HepG2 (cell line): Measurements from ENCODE around the gene LST1. TPM values are rescaled to one million over a fixed set of nuclear protein-coding genes. Genes with fewer than 3 reads are reported as not detected.
A peak's percentile ranks its signal among the peaks of the same experiment; 100 is the strongest.

ENCODE experiments used
- ATAC-seq: fragments of 200-7000 bp; cut with Tn5 transposase; 3 replicates; pipeline ENCODE4 v1.9.1; 2020; ENCODE audit warnings: mild to moderate bottlenecking, moderate library complexity
- BruUV-seq: library from RNA; stranded (reverse); fragments of 400-500 nt; replicated peaks from 2 replicates; lab custom pipeline; 2021; lab: Mats Ljungman, UMichigan
- CTCF ChIA-PET: fragments of 300-600 bp; formaldehyde crosslinking; extraction: SDS; loops from one replicate; lab custom pipeline; 2021; ENCODE audit warnings: low total read pairs, inconsistent platforms, low intra/inter-chr PET ratio; lab: Yijun Ruan, JAX
- POLR2A ChIA-PET: fragments of 350-600 bp; sonication (Branson Sonifier 250); formaldehyde crosslinking; loops from one replicate; lab custom pipeline; 2020; ENCODE audit warnings: antibody characterized with exemption, inconsistent platforms; lab: Yijun Ruan, JAX
- DNase-seq: peaks from one replicate; pipeline ENCODE4 v3.0.0-alpha.2; 2015; ENCODE audit warnings: low spot score
- FAIRE-seq: peaks from 3 replicates; lab custom pipeline; 2011; peaks lifted over from hg19 to GRCh38; lab: Jason Lieb, UNC
- H2AFZ ChIP-seq: one replicate; pipeline ENCODE4 v1.6.1; 2011; ENCODE audit warnings: low read length, inconsistent platforms
- H3K27ac ChIP-seq: fragments of 300-600 bp; 3 replicates; pipeline ENCODE4 v1.8.0; 2011; ENCODE audit warnings: mixed run types, mild to moderate bottlenecking, mixed read lengths, low read length, inconsistent platforms; ENCODE audit not compliant: insufficient read depth; ENCODE audit errors: extremely low read length
- H3K27me3 ChIP-seq, 2 experiments: fragments of 200-600 bp in 1 of 2; 2 replicates in 1 of 2; 3 replicates in 1 of 2; pipeline versions ENCODE4 v1.6.0 to v1.8.0; 2011; ENCODE audit warnings: low read length in 2 of 2, mild to moderate bottlenecking in 2 of 2, moderate library complexity in 2 of 2, inconsistent platforms in 1 of 2; ENCODE audit not compliant: insufficient read depth in 2 of 2, control insufficient read depth in 1 of 2
- H3K36me3 ChIP-seq, 2 experiments: fragments of 200-600 bp in 1 of 2; replicated peaks in 1 of 2; 2 replicates in 1 of 2; 3 replicates in 1 of 2; pipeline versions ENCODE4 v1.5.1 to v1.8.0; 2011; ENCODE audit warnings: low read length in 2 of 2, inconsistent platforms in 1 of 2; ENCODE audit not compliant: insufficient read depth in 2 of 2, control insufficient read depth in 1 of 2
- H3K4me1 ChIP-seq: 2 replicates; pipeline ENCODE4 v1.5.1; 2012; ENCODE audit warnings: low read length, inconsistent platforms; ENCODE audit not compliant: insufficient read depth
- H3K4me2 ChIP-seq: 2 replicates; pipeline ENCODE4 v1.6.0; 2011; ENCODE audit warnings: low read depth, low read length, inconsistent platforms
- H3K4me3 ChIP-seq, 3 experiments: fragments of 200-600 bp in 1 of 3; sonication (generic), shearing (Covaris generic) in 1 of 3; replicated peaks in 1 of 3; 2 replicates each; pipeline ENCODE4 v1.5.1; 2011 to 2016; ENCODE audit warnings: low read length in 3 of 3, inconsistent platforms in 2 of 3, low read depth in 2 of 3, mild to moderate bottlenecking in 2 of 3, control low read depth in 1 of 3, mixed read lengths in 1 of 3; ENCODE audit not compliant: insufficient read depth in 1 of 3
- H3K79me2 ChIP-seq: one replicate; pipeline ENCODE4 v1.6.1; 2011; ENCODE audit warnings: low read length, inconsistent platforms; ENCODE audit not compliant: insufficient read depth
- H3K9ac ChIP-seq: 2 replicates; pipeline ENCODE4 v1.6.0; 2011; ENCODE audit warnings: mild to moderate bottlenecking, low read depth, low read length, inconsistent platforms; ENCODE audit not compliant: insufficient read depth
- H3K9me3 ChIP-seq: 2 replicates; pipeline ENCODE4 v1.5.1; 2012; ENCODE audit warnings: mild to moderate bottlenecking, low read length
- H4K20me1 ChIP-seq: 2 replicates; pipeline ENCODE4 v1.6.0; 2011; ENCODE audit warnings: inconsistent platforms, mild to moderate bottlenecking, low read length, moderate library complexity; ENCODE audit not compliant: insufficient read depth
- AGO2 ChIP-seq: fragments of 200-400 bp; formaldehyde crosslinking; optimal IDR thresholded peaks from 2 replicates; pipeline ENCODE3; 2017; ENCODE audit warnings: mild to moderate bottlenecking, low read depth, low read length, moderate library complexity
- HDAC2 ChIP-seq: sonication (generic); formaldehyde crosslinking; IDR thresholded peaks from 2 replicates; pipeline ENCODE4 v1.4.0; 2020; ENCODE audit warnings: missing genetic modification reagents
- POGZ ChIP-seq: sonication (generic); formaldehyde crosslinking; IDR thresholded peaks from 2 replicates; pipeline ENCODE4 v1.4.0; 2020; ENCODE audit warnings: mild to moderate bottlenecking, missing genetic modification reagents
- RBFOX2 ChIP-seq: fragments of 200-400 bp; formaldehyde crosslinking; IDR thresholded peaks from 2 replicates; pipeline ENCODE4 v1.6.1; 2017; ENCODE audit warnings: low read depth, mild to moderate bottlenecking, low read length
- RBM22 ChIP-seq: fragments of 200-400 bp; formaldehyde crosslinking; optimal IDR thresholded peaks from 2 replicates; pipeline ENCODE3; 2017; ENCODE audit warnings: mild to moderate bottlenecking, low read length, moderate library complexity
- RELA ChIP-seq: sonication (generic); formaldehyde crosslinking; IDR thresholded peaks from 2 replicates; pipeline ENCODE4 v1.4.0; 2020; ENCODE audit warnings: missing genetic modification reagents
- RFXANK ChIP-seq: IDR thresholded peaks from 2 replicates; pipeline ENCODE4 v1.6.1; 2016
- ZFP36L1 ChIP-seq: sonication (generic); formaldehyde crosslinking; IDR thresholded peaks from 2 replicates; pipeline ENCODE4 v1.8.0; 2022; ENCODE audit warnings: mild to moderate bottlenecking, missing genetic modification reagents, moderate library complexity
- ZNF605 ChIP-seq: sonication (generic); formaldehyde crosslinking; IDR thresholded peaks from 2 replicates; pipeline ENCODE4 v1.8.0; 2022; ENCODE audit warnings: mild to moderate bottlenecking, missing genetic modification reagents
- ZNF615 ChIP-seq: sonication (generic); formaldehyde crosslinking; IDR thresholded peaks from 2 replicates; pipeline ENCODE4 v1.5.0; 2020; ENCODE audit warnings: mild to moderate bottlenecking, missing genetic modification reagents, borderline replicate concordance
- WGBS: methylation state at CpG from one replicate; pipeline ENCODE4 v1.1.6; 2017; ENCODE audit warnings: low lambda C conversion rate; 5-methylcytosine and 5-hydroxymethylcytosine counted together
- in situ Hi-C: cut with HindIII; loops from 2 replicates; pipeline ENCODE4 v1.10.0; 2017; ENCODE audit warnings: low pct_unique_long_range_greater_than_20kb; ENCODE audit not compliant: extremely low pct_ligation_motif_present
- intact Hi-C: fragments of 100-400 bp; cut with micrococcal nuclease; formaldehyde crosslinking; loops from one replicate; pipeline ENCODE4 v1.10.0; 2022; ENCODE audit not compliant: unreplicated experiment
- polyA plus RNA-seq, 8 experiments: library from polyadenylated mRNA; depleted of rRNA in 3 of 8; stranded (reverse) in 7 of 8; unstranded in 1 of 8; fragments of >200 nt; fragmentation: Illumina TruSeq in 4 of 8; extraction: Trizol in 4 of 8; gene quantifications; 2 replicates each; pipeline versions ENCODE4 v1.2.1 to v1.2.3, GENCODE V29; 2011 to 2016; ENCODE audit warnings: low read depth in 4 of 8, missing spikeins in 1 of 8, mixed read lengths in 1 of 8; ENCODE audit not compliant: insufficient read depth in 1 of 8
- total RNA-seq, 5 experiments: library from RNA; depleted of rRNA; stranded (reverse); fragments of >200 nt; fragmentation: Illumina TruSeq; extraction: Trizol; gene quantifications; 2 replicates each; pipeline ENCODE4 v1.2.3, GENCODE V29; 2016; ENCODE audit warnings: low read depth in 1 of 5
- TF ChIP-seq, protein P1 (sequence below): sonication (generic); formaldehyde crosslinking; IDR thresholded peaks from 2 replicates; pipeline ENCODE4 v1.5.0; 2020; ENCODE audit warnings: mild to moderate bottlenecking, missing genetic modification reagents, borderline replicate concordance
- TF ChIP-seq, protein P2 (sequence below): sonication (generic); formaldehyde crosslinking; conservative IDR thresholded peaks from 2 replicates; pipeline ENCODE4 v1.8.1; 2023; ENCODE audit warnings: missing genetic modification reagents

Gene LST1
- total and polyA plus RNA-seq, 2 of the 13 experiments (the other 11 are each of a cell fraction or from before 2014, with no cell fraction given) = not detected

DNA sequence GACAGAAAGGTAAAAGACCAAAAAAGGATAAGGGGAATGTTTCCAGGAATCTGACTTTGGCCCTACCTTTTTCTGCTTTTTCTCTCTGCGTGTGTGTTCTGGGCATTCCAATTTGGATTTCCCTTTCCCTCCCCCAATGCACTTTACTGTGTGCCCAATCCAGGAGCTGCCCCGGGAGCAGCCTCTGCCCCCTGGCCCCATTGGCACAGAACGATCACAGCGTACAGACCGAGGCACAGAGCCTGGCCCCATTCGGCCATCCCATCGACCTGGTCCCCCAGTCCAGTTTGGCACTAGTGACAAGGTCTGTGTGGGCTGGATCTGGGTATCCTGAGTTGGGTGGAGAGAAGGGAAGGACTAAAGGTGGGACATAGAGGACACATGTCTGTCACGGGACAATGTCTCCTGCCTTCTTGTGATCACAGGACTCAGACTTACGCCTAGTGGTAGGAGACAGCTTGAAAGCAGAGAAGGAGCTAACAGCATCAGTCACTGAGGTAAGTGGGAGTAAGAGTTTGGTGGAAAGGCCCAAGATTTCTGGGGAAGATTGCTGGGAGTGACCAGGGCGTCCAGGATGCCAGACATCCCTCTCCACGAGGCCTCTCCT is 49.0 kb downstream of the LST1 start:
- Histone ChIP-seq H3K4me1 (no peaks in the 10 kb centered on the region), H3K4me3 (no peak overlapping the region), H4K20me1 (no peaks in the 10 kb centered on the region; the same call in 1 of the 2 replicates), H3K4me2 (no peak overlapping the region), H2AFZ (no peak overlapping the region), H3K36me3 (peaks cover 60 to 87% of the 10 kb centered on the region in 2 experiments), H3K9me3 (no peaks in the 10 kb centered on the region), H3K9ac (no peak overlapping the region), H3K79me2 (no peaks in the 10 kb centered on the region), H3K27ac (no peak overlapping the region), H3K27me3 (no peaks in the 10 kb centered on the region)
- 88% methylated on average over 11 of the region's 11 CpGs for WGBS
- FAIRE-seq = no peak
- in situ Hi-C loops = no loop called here
- ChIA-PET CTCF (no interaction called here), POLR2A (interaction anchor here (0.8 to 3.4 kb wide), 8 partner anchors 9 to 29 kb away, joined by 3 to 20 read pairs (median 4); partner anchors contain the start of genes APOM, BAG6, C6orf47 and GPANK1)
- DNase-seq = no peak
- intact Hi-C loops = no loop called here
- TF ChIP-seq RBM22 (peak; percentile 61), ZNF615 (CRISPR knock-in tag) (no peak), RFXANK (CRISPR knock-in tag) (no peak), ZFP36L1 (CRISPR knock-in tag) (no peak), POGZ (no peak), AGO2 (peak; percentile 76), RBFOX2 (peak; percentile 46; the same call in 1 of the 2 replicates), HDAC2 (CRISPR knock-in tag) (no peak), RELA (CRISPR knock-in tag) (no peak), ZNF605 (CRISPR knock-in tag) (no peak)
- TF ChIP-seq, protein P1, sequence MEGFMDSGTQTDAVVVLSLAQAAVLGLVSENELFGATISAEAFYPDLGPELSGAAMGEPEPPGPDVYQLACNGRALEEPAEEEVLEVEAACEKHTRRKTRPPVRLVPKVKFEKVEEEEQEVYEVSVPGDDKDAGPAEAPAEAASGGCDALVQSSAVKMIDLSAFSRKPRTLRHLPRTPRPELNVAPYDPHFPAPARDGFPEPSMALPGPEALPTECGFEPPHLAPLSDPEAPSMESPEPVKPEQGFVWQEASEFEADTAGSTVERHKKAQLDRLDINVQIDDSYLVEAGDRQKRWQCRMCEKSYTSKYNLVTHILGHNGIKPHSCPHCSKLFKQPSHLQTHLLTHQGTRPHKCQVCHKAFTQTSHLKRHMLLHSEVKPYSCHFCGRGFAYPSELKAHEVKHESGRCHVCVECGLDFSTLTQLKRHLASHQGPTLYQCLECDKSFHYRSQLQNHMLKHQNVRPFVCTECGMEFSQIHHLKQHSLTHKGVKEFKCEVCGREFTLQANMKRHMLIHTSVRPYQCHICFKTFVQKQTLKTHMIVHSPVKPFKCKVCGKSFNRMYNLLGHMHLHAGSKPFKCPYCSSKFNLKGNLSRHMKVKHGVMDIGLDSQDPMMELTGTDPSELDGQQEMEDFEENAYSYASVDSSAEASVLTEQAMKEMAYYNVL = no peak
- TF ChIP-seq, protein P2, sequence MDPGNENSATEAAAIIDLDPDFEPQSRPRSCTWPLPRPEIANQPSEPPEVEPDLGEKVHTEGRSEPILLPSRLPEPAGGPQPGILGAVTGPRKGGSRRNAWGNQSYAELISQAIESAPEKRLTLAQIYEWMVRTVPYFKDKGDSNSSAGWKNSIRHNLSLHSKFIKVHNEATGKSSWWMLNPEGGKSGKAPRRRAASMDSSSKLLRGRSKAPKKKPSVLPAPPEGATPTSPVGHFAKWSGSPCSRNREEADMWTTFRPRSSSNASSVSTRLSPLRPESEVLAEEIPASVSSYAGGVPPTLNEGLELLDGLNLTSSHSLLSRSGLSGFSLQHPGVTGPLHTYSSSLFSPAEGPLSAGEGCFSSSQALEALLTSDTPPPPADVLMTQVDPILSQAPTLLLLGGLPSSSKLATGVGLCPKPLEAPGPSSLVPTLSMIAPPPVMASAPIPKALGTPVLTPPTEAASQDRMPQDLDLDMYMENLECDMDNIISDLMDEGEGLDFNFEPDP (CRISPR knock-in tag) = no peak
- BruUV-seq = no TSS peak
- ATAC-seq = peak; percentile 1; the same call in 2 of the 3 replicates
